GM18858 (cell line): ENCODE measurements around the gene ZNF543.

ENCODE experiments used
- ATAC-seq: cut with Tn5 transposase; IDR thresholded peaks from one replicate; pipeline ENCODE4 v1.9.1; 2021; ENCODE audit not compliant: unreplicated experiment

Gene ZNF543

DNA sequence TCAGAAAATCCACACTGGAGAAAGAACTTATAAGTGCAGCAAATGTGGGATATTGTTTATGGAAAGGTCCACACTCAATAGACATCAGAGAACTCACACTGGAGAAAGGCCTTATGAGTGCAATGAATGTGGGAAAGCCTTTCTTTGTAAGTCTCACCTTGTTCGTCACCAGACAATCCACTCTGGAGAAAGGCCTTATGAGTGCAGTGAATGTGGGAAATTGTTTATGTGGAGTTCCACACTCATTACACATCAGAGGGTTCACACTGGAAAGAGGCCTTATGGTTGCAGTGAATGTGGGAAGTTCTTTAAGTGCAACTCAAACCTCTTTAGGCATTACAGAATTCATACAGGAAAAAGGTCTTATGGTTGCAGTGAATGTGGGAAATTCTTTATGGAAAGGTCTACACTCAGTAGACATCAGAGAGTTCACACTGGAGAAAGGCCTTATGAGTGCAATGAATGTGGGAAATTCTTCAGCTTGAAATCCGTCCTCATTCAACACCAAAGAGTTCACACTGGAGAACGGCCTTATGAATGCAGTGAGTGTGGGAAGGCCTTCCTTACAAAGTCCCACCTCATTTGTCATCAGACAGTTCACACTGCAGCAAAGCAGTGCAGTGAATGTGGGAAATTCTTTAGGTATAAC, 57.4 kb downstream of the ZNF543 start:
- ATAC-seq = no peak
